Measurements from ENCODE around the gene SCRN2.

- no peak for TF ChIP-seq EZH2 (IDR thresholded peaks at IDR 0.05; ENCODE audit: low read depth, unreplicated experiment)
- TF ChIP-seq, protein P1, sequence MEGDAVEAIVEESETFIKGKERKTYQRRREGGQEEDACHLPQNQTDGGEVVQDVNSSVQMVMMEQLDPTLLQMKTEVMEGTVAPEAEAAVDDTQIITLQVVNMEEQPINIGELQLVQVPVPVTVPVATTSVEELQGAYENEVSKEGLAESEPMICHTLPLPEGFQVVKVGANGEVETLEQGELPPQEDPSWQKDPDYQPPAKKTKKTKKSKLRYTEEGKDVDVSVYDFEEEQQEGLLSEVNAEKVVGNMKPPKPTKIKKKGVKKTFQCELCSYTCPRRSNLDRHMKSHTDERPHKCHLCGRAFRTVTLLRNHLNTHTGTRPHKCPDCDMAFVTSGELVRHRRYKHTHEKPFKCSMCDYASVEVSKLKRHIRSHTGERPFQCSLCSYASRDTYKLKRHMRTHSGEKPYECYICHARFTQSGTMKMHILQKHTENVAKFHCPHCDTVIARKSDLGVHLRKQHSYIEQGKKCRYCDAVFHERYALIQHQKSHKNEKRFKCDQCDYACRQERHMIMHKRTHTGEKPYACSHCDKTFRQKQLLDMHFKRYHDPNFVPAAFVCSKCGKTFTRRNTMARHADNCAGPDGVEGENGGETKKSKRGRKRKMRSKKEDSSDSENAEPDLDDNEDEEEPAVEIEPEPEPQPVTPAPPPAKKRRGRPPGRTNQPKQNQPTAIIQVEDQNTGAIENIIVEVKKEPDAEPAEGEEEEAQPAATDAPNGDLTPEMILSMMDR (conservative IDR thresholded peaks at IDR 0.05; ENCODE audit: low read depth in 2 of 2), result no peak
- no peak for TF ChIP-seq POLR2AphosphoS5 (IDR thresholded peaks at IDR 0.05; ENCODE audit: low read depth)
- TF ChIP-seq, protein P2, sequence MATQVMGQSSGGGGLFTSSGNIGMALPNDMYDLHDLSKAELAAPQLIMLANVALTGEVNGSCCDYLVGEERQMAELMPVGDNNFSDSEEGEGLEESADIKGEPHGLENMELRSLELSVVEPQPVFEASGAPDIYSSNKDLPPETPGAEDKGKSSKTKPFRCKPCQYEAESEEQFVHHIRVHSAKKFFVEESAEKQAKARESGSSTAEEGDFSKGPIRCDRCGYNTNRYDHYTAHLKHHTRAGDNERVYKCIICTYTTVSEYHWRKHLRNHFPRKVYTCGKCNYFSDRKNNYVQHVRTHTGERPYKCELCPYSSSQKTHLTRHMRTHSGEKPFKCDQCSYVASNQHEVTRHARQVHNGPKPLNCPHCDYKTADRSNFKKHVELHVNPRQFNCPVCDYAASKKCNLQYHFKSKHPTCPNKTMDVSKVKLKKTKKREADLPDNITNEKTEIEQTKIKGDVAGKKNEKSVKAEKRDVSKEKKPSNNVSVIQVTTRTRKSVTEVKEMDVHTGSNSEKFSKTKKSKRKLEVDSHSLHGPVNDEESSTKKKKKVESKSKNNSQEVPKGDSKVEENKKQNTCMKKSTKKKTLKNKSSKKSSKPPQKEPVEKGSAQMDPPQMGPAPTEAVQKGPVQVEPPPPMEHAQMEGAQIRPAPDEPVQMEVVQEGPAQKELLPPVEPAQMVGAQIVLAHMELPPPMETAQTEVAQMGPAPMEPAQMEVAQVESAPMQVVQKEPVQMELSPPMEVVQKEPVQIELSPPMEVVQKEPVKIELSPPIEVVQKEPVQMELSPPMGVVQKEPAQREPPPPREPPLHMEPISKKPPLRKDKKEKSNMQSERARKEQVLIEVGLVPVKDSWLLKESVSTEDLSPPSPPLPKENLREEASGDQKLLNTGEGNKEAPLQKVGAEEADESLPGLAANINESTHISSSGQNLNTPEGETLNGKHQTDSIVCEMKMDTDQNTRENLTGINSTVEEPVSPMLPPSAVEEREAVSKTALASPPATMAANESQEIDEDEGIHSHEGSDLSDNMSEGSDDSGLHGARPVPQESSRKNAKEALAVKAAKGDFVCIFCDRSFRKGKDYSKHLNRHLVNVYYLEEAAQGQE (IDR thresholded peaks at IDR 0.05; ENCODE audit: unreplicated experiment), result no peak
- TF ChIP-seq EZH2phosphoT487 (IDR thresholded peaks at IDR 0.05; ENCODE audit: unreplicated experiment), result no peak
Observed at GRCh38 chr17:47804461-47804860, 36.6 kb downstream of the SCRN2 start.
